Mesenchymal stem cell (in vitro differentiated cells and primary cell): ENCODE results near the gene NR5A2.
A peak's percentile ranks its signal among the peaks of the same experiment; 100 is the strongest.

ENCODE experiments used
- DNase-seq: peaks from one replicate; pipeline ENCODE4 v3.0.0-alpha.2; 2013
- H2AFZ ChIP-seq: one replicate; pipeline ENCODE4 v1.6.1; 2013; ENCODE audit warnings: low read depth, mild to moderate bottlenecking, control low read depth, inconsistent platforms, low read length, moderate library complexity
- H2AK5ac ChIP-seq: 2 replicates; pipeline ENCODE4 v1.6.1; 2013; ENCODE audit warnings: low read length, moderate library complexity, mild to moderate bottlenecking, inconsistent platforms; ENCODE audit not compliant: severe bottlenecking
- H2BK120ac ChIP-seq: one replicate; pipeline ENCODE4 v1.6.1; 2013; ENCODE audit warnings: low read depth, mild to moderate bottlenecking, inconsistent platforms, low read length, moderate library complexity
- H2BK12ac ChIP-seq, 2 experiments: one replicate each; pipeline ENCODE4 v1.6.1; 2013; ENCODE audit warnings: inconsistent platforms in 2 of 2, low read length in 2 of 2, mild to moderate bottlenecking in 2 of 2, moderate library complexity in 2 of 2, control low read depth in 1 of 2
- H2BK15ac ChIP-seq: one replicate; pipeline ENCODE4 v1.6.1; 2013; ENCODE audit warnings: mild to moderate bottlenecking, low read depth, inconsistent platforms; ENCODE audit not compliant: poor library complexity, severe bottlenecking
- H2BK5ac ChIP-seq: 2 replicates; pipeline ENCODE4 v1.6.1; 2013; ENCODE audit warnings: low read depth, mild to moderate bottlenecking, low read length, control low read depth, inconsistent platforms; ENCODE audit not compliant: poor library complexity, severe bottlenecking
- H3K14ac ChIP-seq, 2 experiments: one replicate each; pipeline ENCODE4 v1.6.1; 2013; ENCODE audit warnings: inconsistent platforms in 2 of 2, low read length in 2 of 2, control low read depth in 1 of 2, mild to moderate bottlenecking in 1 of 2, moderate library complexity in 1 of 2
- H3K18ac ChIP-seq, 2 experiments: one replicate each; pipeline ENCODE4 v1.6.1; 2013; ENCODE audit warnings: inconsistent platforms in 2 of 2, low read length in 2 of 2, control low read depth in 1 of 2, low read depth in 1 of 2, mild to moderate bottlenecking in 1 of 2
- H3K23ac ChIP-seq, 2 experiments: one replicate each; pipeline ENCODE4 v1.6.1; 2013; ENCODE audit warnings: inconsistent platforms in 2 of 2, low read length in 2 of 2, mild to moderate bottlenecking in 2 of 2, moderate library complexity in 2 of 2, control low read depth in 1 of 2
- H3K27ac ChIP-seq: 2 replicates; pipeline ENCODE4 v1.5.1; 2013; ENCODE audit warnings: mild to moderate bottlenecking, moderate library complexity, low read length, control low read depth, inconsistent platforms; ENCODE audit not compliant: poor library complexity, severe bottlenecking
- H3K27me3 ChIP-seq, 2 experiments: 2 replicates each; pipeline versions ENCODE4 v1.6.1 to v1.7.0; 2013; ENCODE audit warnings: low read length in 2 of 2, mild to moderate bottlenecking in 2 of 2, moderate library complexity in 2 of 2, control low read depth in 1 of 2, inconsistent platforms in 1 of 2; ENCODE audit not compliant: control insufficient read depth in 1 of 2, insufficient read depth in 1 of 2
- H3K36me3 ChIP-seq, 2 experiments: 2 replicates each; pipeline versions ENCODE4 v1.6.1 to v1.7.0; 2013; ENCODE audit warnings: low read length in 2 of 2, control low read depth in 1 of 2, inconsistent platforms in 1 of 2, low read depth in 1 of 2, mild to moderate bottlenecking in 1 of 2; ENCODE audit not compliant: insufficient read depth in 2 of 2, control insufficient read depth in 1 of 2
- H3K4ac ChIP-seq, 2 experiments: one replicate each; pipeline ENCODE4 v1.6.1; 2013; ENCODE audit warnings: inconsistent platforms in 2 of 2, low read length in 2 of 2, mild to moderate bottlenecking in 2 of 2, moderate library complexity in 2 of 2, control low read depth in 1 of 2, low read depth in 1 of 2
- H3K4me1 ChIP-seq: 2 replicates; pipeline ENCODE4 v1.6.1; 2013; ENCODE audit warnings: low read depth, low read length, control low read depth; ENCODE audit not compliant: control insufficient read depth, insufficient read depth
- H3K4me2 ChIP-seq: 2 replicates; pipeline ENCODE4 v1.6.1; 2013; ENCODE audit warnings: low read length, mild to moderate bottlenecking, inconsistent platforms; ENCODE audit not compliant: poor library complexity, severe bottlenecking
- H3K4me3 ChIP-seq, 2 experiments: 2 replicates each; pipeline versions ENCODE4 v1.5.1 to v1.7.0; 2013; ENCODE audit warnings: low read length in 2 of 2, mild to moderate bottlenecking in 2 of 2, control low read depth in 1 of 2, low read depth in 1 of 2; ENCODE audit not compliant: insufficient read depth in 1 of 2
- H3K79me1 ChIP-seq: replicated peaks from 2 replicates; pipeline ENCODE4 v1.6.1; 2013; ENCODE audit warnings: mild to moderate bottlenecking, control low read depth, low read length, inconsistent platforms; ENCODE audit not compliant: poor library complexity, severe bottlenecking
- H3K9ac ChIP-seq: 2 replicates; pipeline ENCODE4 v1.7.0; 2013; ENCODE audit warnings: mild to moderate bottlenecking, low read length, moderate library complexity
- H3K9me3 ChIP-seq: 2 replicates; pipeline ENCODE4 v1.7.0; 2013; ENCODE audit warnings: mild to moderate bottlenecking, low read length; ENCODE audit not compliant: control insufficient read depth
- H4K8ac ChIP-seq: one replicate; pipeline ENCODE4 v1.6.1; 2013; ENCODE audit warnings: inconsistent platforms, mild to moderate bottlenecking, low read length, moderate library complexity
- H4K91ac ChIP-seq: one replicate; pipeline ENCODE4 v1.6.1; 2013; ENCODE audit warnings: mild to moderate bottlenecking, low read length, inconsistent platforms
- WGBS: methylation state at CpG from one replicate; pipeline ENCODE4 v1.1.7; 2013; ENCODE audit warnings: mixed read lengths; 5-methylcytosine and 5-hydroxymethylcytosine counted together

The NR5A2 gene

GRCh38 chr1:200213921-200214320, 186.4 kb downstream of the NR5A2 start:
- Histone ChIP-seq H3K4me1 (peaks cover 2% of the 10 kb centered on the region), H2BK120ac (no peak overlapping the region), H2BK5ac (no peak overlapping the region), H4K8ac (no peak overlapping the region), H2BK12ac (peak overlapping the region in 1 of 2 experiments; percentile 3), H3K14ac (peak overlapping the region in 1 of 2 experiments; percentile 36), H2AFZ (no peak overlapping the region), H3K79me1 (no peaks in the 10 kb centered on the region), H3K4ac (no peak overlapping the region), H3K18ac (no peak overlapping the region), H3K27ac (no peak overlapping the region), H3K4me2 (no peak overlapping the region), H3K27me3 (peaks cover 0 to 4% of the 10 kb centered on the region in 2 experiments), H3K4me3 (no peak overlapping the region), H3K23ac (no peak overlapping the region), H2AK5ac (no peak overlapping the region), H3K9ac (no peak overlapping the region), H3K36me3 (no peaks in the 10 kb centered on the region), H3K9me3 (no peaks in the 10 kb centered on the region), H4K91ac (peak overlapping the region; percentile 12), H2BK15ac (no peak overlapping the region)
- WGBS = 97% methylated on average over 14 of the region's 15 CpGs
- DNase-seq = no peak

DNA sequence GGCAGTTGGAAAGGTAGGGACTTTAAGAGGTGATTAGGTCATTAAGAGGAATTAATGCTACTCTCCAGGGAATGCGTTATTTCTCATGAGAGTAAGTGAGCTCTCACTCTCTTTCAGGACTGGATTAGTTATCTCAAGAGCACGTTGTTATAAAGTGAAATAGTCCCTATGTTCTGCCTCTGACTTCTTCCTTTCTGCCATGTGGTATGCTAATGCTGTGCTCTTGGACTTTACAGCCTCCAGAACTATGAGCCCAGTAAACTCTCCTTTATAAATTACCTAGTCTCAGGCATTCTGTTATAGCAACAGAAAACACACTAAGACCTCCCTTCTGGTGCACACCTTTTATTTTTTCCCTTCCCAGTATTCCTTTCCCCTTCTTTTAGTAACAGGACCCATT, 187.8 kb downstream of the NR5A2 start:
- Histone ChIP-seq H3K4me1 (peaks cover 2% of the 10 kb centered on the region), H3K27ac (no peak overlapping the region), H3K18ac (no peak overlapping the region), H3K9me3 (no peaks in the 10 kb centered on the region), H2BK12ac (no peak overlapping the region), H3K27me3 (peaks cover 0 to 4% of the 10 kb centered on the region in 2 experiments), H3K4ac (no peak overlapping the region), H2AK5ac (no peak overlapping the region), H3K14ac (no peak overlapping the region), H3K9ac (no peak overlapping the region), H2BK5ac (no peak overlapping the region), H3K79me1 (no peaks in the 10 kb centered on the region), H3K23ac (no peak overlapping the region), H3K4me2 (no peak overlapping the region), H4K91ac (no peak overlapping the region), H2AFZ (no peak overlapping the region), H3K4me3 (no peak overlapping the region), H2BK120ac (no peak overlapping the region), H4K8ac (no peak overlapping the region), H3K36me3 (no peaks in the 10 kb centered on the region), H2BK15ac (no peak overlapping the region)
- WGBS = 89% methylated on average over 2 of the region's 2 CpGs
- DNase-seq = no peak

DNA sequence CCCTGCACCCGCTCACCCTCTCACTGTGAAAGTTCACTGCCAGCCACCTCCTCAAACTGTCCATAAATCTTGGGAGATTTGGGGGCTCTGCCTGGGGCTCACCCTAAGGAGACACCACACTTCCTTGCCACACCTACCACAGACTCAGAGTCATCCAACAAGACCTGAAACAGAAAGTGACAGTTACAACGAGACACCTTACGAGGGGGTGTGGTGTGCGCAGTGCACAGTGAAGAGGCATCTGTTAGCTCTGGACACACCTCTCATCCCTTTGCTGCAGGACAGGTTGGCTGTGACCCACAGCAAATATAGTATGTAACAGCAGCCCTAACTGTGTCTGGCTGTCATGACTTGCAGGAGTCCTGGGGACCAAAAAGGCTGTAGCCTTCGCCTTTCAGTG, 190.2 kb downstream of the NR5A2 start:
- H3K4me1 ChIP-seq = peaks cover 2% of the 10 kb centered on the region
- no peak overlapping the region for H3K27ac ChIP-seq
- H4K91ac ChIP-seq = no peak overlapping the region
- no peaks in the 10 kb centered on the region for H3K9me3 ChIP-seq
- H2BK15ac ChIP-seq = no peak overlapping the region
- H2BK120ac ChIP-seq = no peak overlapping the region
- H2BK12ac ChIP-seq = no peak overlapping the region
- H3K4me2 ChIP-seq = no peak overlapping the region
- H3K79me1 ChIP-seq = no peaks in the 10 kb centered on the region
- no peak for DNase-seq
- H2BK5ac ChIP-seq = no peak overlapping the region
- no peak overlapping the region for H3K18ac ChIP-seq
- H3K4me3 ChIP-seq = no peak overlapping the region
- no peak overlapping the region for H2AFZ ChIP-seq
- H3K4ac ChIP-seq = no peak overlapping the region
- H3K27me3 ChIP-seq = peaks cover 0 to 4% of the 10 kb centered on the region in 2 experiments
- no peak overlapping the region for H3K14ac ChIP-seq
- H4K8ac ChIP-seq = no peak overlapping the region
- H2AK5ac ChIP-seq = no peak overlapping the region
- H3K9ac ChIP-seq = no peak overlapping the region
- whole genome bisulfite sequencing = 98% methylated on average over 5 of the region's 5 CpGs
- no peak overlapping the region for H3K23ac ChIP-seq
- no peaks in the 10 kb centered on the region for H3K36me3 ChIP-seq

GRCh38 chr1:200221614-200222282, 194.2 kb downstream of the NR5A2 start:
- H3K9ac ChIP-seq = no peak overlapping the region
- H3K4me1 ChIP-seq = no peaks in the 10 kb centered on the region
- H3K4me3 ChIP-seq = no peak overlapping the region
- DNase-seq = no peak
- no peak overlapping the region for H3K23ac ChIP-seq
- no peak overlapping the region for H2AFZ ChIP-seq
- no peak overlapping the region for H3K18ac ChIP-seq
- H3K4me2 ChIP-seq = no peak overlapping the region
- no peak overlapping the region for H3K4ac ChIP-seq
- H3K79me1 ChIP-seq = no peaks in the 10 kb centered on the region
- no peak overlapping the region for H2BK5ac ChIP-seq
- 89% methylated on average over 4 of the region's 4 CpGs for WGBS
- H2AK5ac ChIP-seq = no peak overlapping the region
- no peak overlapping the region for H2BK120ac ChIP-seq
- no peak overlapping the region for H3K27ac ChIP-seq
- H3K36me3 ChIP-seq = no peaks in the 10 kb centered on the region
- H4K91ac ChIP-seq = no peak overlapping the region
- H4K8ac ChIP-seq = no peak overlapping the region
- H2BK15ac ChIP-seq = no peak overlapping the region
- peaks cover 0 to 4% of the 10 kb centered on the region in 2 experiments for H3K27me3 ChIP-seq
- H3K9me3 ChIP-seq = no peaks in the 10 kb centered on the region
- peak overlapping the region in 1 of 2 experiments; percentile 21 for H2BK12ac ChIP-seq
- H3K14ac ChIP-seq = no peak overlapping the region
